Subcutaneous abdominal adipose tissue (tissue), 5 donors: ENCODE results near the gene ARL4A.

Experiments
- H3K27ac ChIP-seq: one replicate; pipeline ENCODE4 v1.7.0; 2013; ENCODE audit warnings: low read depth, mild to moderate bottlenecking, inconsistent platforms, low read length, moderate library complexity
- H3K27me3 ChIP-seq, 5 donors: one replicate each; pipeline ENCODE4 v1.7.0; 2013; ENCODE audit warnings: low read length in 5 of 5, inconsistent platforms in 1 of 5; ENCODE audit not compliant: control insufficient read depth in 5 of 5, insufficient read depth in 4 of 5
- H3K36me3 ChIP-seq, 5 donors: one replicate each; pipeline ENCODE4 v1.7.0; 2013; ENCODE audit warnings: low read length in 5 of 5; ENCODE audit not compliant: control insufficient read depth in 5 of 5, insufficient read depth in 5 of 5
- H3K4me1 ChIP-seq, 5 donors: one replicate each; pipeline ENCODE4 v1.7.0; 2013; ENCODE audit warnings: low read length in 5 of 5, mild to moderate bottlenecking in 3 of 5, moderate library complexity in 1 of 5; ENCODE audit not compliant: control insufficient read depth in 5 of 5, insufficient read depth in 5 of 5
- H3K4me3 ChIP-seq, 5 donors: one replicate each; pipeline ENCODE4 v1.7.0; 2013; ENCODE audit warnings: low read length in 5 of 5, low read depth in 1 of 5
- H3K9ac ChIP-seq, 5 donors: one replicate each; pipeline ENCODE4 v1.7.0; 2013; ENCODE audit warnings: low read length in 5 of 5, mild to moderate bottlenecking in 4 of 5, moderate library complexity in 3 of 5
- H3K9me3 ChIP-seq, 5 donors: one replicate each; pipeline ENCODE4 v1.7.0; 2013; ENCODE audit warnings: low read length in 5 of 5; ENCODE audit not compliant: control insufficient read depth in 5 of 5
- donor health status: healthy.
- donor health status: healthy.
- donor health status: healthy.
- donor health status: healthy.
- donor health status: healthy.

ARL4A gene

GRCh38 chr7:12732428-12732827 lies 45.0 kb downstream of the ARL4A start:
- Histone ChIP-seq H3K27me3 (no peaks in the 10 kb centered on the region), H3K4me1 (peaks cover 0 to 19% (median 10%) of the 10 kb centered on the region in 5 donors), H3K36me3 (no peaks in the 10 kb centered on the region), H3K9me3 (no peaks in the 10 kb centered on the region), H3K9ac (no peak overlapping the region), H3K27ac (no peak overlapping the region), H3K4me3 (no peak overlapping the region)

- Histone ChIP-seq H3K9ac (no peak overlapping the region), H3K4me3 (no peak overlapping the region)
Observed at GRCh38 chr7:12735923-12736322, 48.5 kb downstream of the ARL4A start.

GRCh38 chr7:12737373-12737772 lies 49.9 kb downstream of the ARL4A start:
- Histone ChIP-seq H3K36me3 (no peaks in the 10 kb centered on the region), H3K27ac (peak overlapping the region; percentile 72), H3K4me3 (no peak overlapping the region), H3K9me3 (no peaks in the 10 kb centered on the region), H3K27me3 (no peaks in the 10 kb centered on the region), H3K9ac (peak overlapping the region in 2 of 5 donors; percentile 13 to 16), H3K4me1 (peaks cover 0 to 19% (median 8%) of the 10 kb centered on the region in 5 donors)

More at GRCh38 chr7:12735923-12736322, 48.5 kb downstream of the ARL4A start:
- Histone ChIP-seq H3K36me3 (no peaks in the 10 kb centered on the region), H3K4me1 (peaks cover 0 to 19% (median 8%) of the 10 kb centered on the region in 5 donors), H3K27me3 (no peaks in the 10 kb centered on the region), H3K27ac (no peak overlapping the region), H3K9me3 (no peaks in the 10 kb centered on the region)

GRCh38 chr7:12737836-12738235 lies 50.4 kb downstream of the ARL4A start:
- no peaks in the 10 kb centered on the region for H3K9me3 ChIP-seq
- peak overlapping the region in 2 of 5 donors; percentile 13 to 16 for H3K9ac ChIP-seq
- no peaks in the 10 kb centered on the region for H3K36me3 ChIP-seq
- no peaks in the 10 kb centered on the region for H3K27me3 ChIP-seq
- H3K27ac ChIP-seq, result peak overlapping the region; percentile 72
- H3K4me3 ChIP-seq, result no peak overlapping the region
- H3K4me1 ChIP-seq, result peaks cover 0 to 19% (median 8%) of the 10 kb centered on the region in 5 donors

GRCh38 chr7:12738665-12739064 lies 51.2 kb downstream of the ARL4A start:
- Histone ChIP-seq H3K4me1 (peaks cover 0 to 19% (median 8%) of the 10 kb centered on the region in 5 donors), H3K36me3 (no peaks in the 10 kb centered on the region), H3K27ac (peak overlapping the region; percentile 72), H3K4me3 (no peak overlapping the region), H3K9me3 (no peaks in the 10 kb centered on the region), H3K9ac (no peak overlapping the region), H3K27me3 (no peaks in the 10 kb centered on the region)
